Erythroblast (primary cell): Measurements from ENCODE around the gene RAPGEF2.
"Not testable (repeated sequence)": the region's sequence is repeated elsewhere in the genome, so short reads cannot be mapped to it uniquely, and the experiment has no call there.

Experiments used
- DNase-seq, 2 experiments: peaks; one replicate each; lab custom pipeline; 2025; lab: John Stamatoyannopoulos, UW
- GATA1 ChIP-seq: IDR thresholded peaks from 2 replicates; pipeline ENCODE4 v1.6.1; 2011; ENCODE audit warnings: low read depth, mild to moderate bottlenecking, control low read depth, low read length, moderate library complexity
- POLR2A ChIP-seq: IDR thresholded peaks from 2 replicates; pipeline ENCODE4 v1.6.1; 2011; ENCODE audit warnings: mild to moderate bottlenecking, low read length

The RAPGEF2 gene

DNA sequence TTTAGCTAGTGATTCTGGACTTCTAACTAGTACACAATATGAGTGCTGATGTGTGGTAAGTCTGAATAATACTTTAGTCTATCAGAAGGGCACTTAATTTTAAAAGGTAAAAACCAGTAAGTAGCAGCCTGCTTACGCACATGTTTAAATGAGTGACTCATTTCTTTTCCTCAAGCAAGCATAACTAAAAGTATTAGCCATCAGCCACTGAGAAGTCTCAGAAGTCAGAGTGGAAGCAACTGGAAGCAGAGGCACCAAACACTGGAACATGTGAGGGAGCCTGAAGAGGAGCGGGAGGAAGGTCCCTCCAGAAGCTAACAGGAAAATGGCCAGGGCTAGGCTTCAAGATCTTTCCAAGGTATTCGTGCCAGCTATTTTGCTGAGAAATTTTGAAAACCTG lies 257.7 kb downstream of the RAPGEF2 start:
- no peak for TF ChIP-seq GATA1
- DNase-seq, result no peak

DNA sequence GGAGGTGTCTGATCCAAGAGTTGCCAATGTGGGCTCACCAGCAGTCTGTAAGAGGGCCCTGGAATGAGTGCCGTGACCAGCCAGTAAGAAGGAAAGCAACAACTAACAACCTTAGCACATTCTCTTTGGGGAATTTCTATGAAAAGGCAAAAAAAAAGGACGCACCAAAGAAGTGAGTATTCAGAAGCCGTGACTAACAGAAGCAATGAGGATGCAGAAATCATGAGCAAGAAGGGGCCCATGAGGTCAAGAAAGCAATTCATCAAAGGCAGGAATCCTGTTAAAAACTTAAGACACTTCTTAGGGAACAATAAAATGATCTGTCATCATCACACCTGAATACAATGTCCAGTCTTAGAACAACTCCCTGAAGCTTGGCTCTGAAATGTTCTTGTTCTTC lies 260.5 kb downstream of the RAPGEF2 start:
- TF ChIP-seq GATA1 (no peak), POLR2A (no peak)

DNA sequence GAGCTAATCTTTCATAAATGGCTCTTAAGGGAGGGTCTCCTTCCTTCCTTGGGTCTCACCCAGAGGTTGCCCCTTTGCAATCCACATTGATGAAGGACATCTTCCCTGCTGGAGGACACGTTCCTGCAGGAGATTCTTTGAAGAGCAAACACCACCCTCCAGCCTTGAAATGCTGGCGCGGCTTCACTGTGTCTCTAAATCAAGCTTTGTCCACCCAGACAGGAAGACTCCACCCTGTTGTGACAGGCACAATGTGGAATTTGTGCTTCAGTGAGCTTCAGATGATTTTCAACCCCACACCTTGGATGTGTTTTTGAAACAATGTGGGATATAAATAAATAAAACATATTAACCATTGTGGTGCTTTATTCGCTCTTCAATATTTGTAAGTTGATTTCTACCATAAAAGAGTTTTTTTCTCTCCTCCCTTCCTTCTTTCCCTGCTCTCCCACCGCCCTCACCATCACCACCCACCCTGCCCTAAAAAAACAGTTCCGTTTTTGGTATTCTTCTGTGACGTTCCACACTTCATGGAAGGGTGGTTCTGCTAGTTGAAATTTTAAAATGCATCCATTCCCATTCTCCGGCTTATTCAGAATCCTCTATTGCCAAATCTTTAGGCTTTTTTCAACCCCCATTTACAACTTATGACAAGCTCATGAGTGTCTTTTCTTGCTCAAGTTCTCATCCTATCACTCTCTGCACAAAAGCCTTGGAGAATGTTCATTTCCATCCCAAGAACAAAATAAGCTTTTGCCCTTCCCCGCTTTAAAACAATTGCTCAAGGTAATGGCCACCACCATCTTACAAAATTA lies 264.3 kb downstream of the RAPGEF2 start:
- TF ChIP-seq POLR2A (no peak), GATA1 (no peak)
- DNase-seq, result no peak

More for the DNA sequence above, 260.5 kb downstream of the RAPGEF2 start:
- DNase-seq, result no peak

DNA sequence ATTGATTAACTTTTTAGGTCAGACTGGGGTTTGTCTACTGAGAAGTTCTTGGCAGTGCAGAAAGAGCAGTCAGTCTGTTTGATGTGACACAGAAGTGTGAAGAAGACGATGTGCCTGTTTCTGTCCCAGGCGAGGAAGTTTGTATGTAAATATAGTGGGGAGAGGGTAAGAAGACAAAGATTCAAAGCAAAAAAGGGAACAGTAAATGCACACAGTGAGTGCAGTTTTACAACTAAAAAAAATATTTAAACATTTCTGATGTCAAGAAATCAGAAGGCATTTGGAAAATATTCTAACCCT lies 264.9 kb downstream of the RAPGEF2 start:
- TF ChIP-seq POLR2A (no peak), GATA1 (no peak)
- no peak for DNase-seq

DNA sequence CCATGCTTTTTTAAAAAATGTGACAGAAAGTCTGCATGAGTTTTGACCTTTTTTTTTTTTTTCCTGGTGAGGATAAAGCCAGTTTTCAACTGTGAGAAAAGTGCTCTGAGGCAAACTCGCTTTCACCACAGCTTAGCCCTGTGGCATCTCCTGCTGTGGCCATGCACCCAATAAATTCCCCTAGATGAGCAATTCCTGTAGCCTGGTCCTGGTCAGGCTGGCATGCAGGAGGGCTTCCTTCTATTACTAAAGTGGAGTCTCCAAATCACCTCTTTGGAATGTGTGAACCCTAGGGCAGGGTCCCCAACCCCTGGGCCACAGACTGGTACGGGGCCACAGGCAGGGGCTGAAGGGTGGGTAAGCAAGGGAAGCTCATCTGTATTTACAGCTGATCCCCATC lies 265.4 kb downstream of the RAPGEF2 start:
- no peak for DNase-seq
- TF ChIP-seq GATA1 (no peak), POLR2A (no peak)

DNA sequence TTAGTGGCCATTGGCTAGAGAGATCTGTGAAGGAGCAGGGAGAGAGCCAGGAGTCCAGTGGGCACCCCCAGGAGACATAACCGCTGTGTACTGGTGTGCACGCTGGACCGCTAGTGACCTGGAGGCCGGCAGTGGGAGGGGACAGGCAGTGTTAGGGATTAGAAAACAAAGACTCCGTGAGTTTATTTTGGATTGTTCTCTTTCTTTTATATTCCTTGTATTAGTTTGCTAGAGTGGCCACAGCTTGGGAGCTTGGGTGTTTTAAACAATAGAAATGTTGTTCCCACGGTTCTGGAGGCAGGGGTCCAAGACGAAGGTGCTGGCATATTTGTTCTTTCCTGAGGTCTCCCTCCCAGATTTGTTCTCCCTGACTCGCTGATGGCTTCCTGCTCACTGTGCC lies 266.4 kb downstream of the RAPGEF2 start:
- no peak for DNase-seq
- TF ChIP-seq POLR2A (no peak), GATA1 (no peak)

DNA sequence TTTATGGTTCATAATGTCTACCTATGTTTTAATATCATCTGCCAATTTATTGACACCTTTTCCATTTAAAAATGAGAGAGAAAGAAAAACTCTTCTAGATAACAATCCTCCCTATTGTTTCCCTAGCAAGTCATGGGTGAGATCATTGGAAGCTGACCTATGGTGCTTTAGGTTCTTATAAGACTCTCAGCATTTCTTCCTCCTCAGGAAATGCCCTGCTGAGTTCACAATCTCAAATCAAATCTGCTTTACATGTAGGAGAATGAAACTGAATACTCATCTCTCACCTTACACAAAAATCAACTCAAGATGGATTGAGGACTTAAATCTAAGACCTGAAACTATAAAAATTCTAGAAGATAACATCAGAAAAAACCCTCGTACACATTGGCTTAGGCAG lies 267.4 kb downstream of the RAPGEF2 start:
- no peak for TF ChIP-seq GATA1
- no peak for TF ChIP-seq POLR2A
- no peak for DNase-seq

DNA sequence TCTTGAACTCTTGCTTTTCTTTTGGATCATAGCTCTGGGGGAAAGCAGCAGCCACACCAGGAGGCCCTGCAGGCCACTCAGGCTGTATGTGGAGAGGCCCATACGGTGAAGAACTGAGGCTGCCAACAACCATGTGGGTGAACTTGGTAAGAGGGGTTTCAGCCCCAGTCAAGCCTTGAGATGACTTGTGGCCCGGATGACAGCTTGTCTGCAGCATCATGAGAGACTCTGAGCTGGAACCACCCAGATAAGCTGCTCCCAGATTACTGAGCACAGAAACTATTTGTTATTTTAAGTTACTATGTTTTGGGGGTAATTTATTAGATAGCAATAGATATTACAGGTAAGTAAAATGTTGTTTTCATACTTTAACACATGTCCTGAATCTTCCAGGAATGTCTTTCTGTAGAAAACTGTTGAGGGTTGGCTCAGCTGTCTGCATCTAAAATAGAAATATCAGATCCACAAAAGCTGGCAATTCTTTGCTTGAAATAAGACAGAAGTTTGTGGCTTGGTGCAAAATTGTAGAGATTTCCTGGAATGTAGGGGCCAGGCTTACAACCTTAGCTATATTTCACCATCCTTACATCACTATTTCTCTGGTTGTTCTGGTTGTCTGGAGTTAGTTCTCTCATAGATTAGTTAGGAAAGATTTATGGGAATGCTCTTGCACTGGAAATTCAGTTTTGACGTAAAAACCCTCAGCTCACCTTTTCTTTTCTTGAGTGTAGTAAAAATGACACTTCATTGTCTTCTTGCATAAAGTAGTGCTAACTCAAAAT lies 272.1 kb downstream of the RAPGEF2 start:
- no peak for DNase-seq
- no peak for TF ChIP-seq POLR2A
- TF ChIP-seq GATA1, result no peak

DNA sequence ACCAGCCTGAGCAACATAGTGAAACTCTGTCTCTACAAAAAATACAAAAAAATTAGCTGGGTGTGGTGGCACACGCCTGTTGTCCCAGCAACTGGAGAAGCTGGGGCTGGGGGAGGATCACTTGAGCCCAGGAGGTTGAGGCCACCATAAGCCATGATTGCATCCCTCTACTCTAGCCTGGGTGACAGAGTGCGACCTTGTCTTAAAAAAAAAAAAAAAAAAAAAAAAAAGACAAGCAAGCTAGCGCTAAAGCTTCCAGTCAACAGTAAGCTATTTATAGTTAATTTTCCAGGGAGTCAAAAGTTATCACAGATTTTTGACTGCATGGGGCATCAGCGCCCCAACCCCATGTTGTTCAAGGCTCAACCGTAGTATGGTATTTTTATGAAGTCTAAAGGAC lies 273.4 kb downstream of the RAPGEF2 start:
- TF ChIP-seq POLR2A (no peak), GATA1 (no peak)
- no peak for DNase-seq

DNA sequence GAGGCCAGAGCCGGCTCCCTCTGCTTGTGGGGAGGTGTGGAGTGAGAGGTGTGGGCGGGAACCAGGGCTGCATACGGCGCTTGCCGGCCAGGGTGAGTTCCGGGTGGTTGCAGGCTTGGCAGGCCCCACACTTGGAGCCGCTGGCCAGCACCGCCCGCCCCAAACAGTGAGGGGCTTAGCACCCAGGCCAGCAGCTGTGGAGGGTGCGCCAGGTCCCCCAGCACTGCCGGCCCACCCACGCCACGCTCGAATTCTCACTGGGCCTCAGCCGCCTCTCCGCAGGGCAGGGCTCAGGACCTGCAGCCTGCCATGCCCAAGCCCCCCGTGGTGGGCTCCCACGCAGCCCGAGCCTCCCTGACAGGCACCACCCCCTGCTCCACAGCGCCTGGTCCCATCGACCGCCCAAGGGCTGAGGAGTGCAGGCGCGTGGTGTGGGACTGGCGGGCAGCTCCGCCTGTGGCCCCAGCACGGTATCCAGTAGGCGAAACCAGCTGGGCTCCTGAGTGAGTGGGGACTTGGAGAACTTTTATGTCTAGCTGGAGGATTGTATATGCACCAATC lies 275.3 kb downstream of the RAPGEF2 start:
- DNase-seq, result no peak
- TF ChIP-seq POLR2A (no peak), GATA1 (no peak)

DNA sequence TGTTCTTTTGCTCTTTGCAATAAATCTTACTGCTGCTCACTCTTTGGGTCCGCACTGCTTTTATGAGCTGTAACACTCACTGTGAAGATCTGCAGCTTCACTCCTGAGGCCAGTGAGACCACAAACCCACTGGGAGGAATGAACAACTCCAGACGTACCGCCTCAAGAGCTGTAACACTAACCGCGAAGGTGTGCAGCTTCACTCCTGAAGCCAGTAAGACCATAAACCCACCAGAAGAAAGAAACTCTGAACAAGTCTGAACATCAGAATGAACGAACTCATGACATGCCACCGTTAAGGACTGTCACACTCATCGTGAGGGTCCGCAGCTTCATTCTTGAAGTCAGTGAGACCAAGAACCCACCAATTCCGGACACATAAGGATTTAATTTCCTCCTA lies 276.2 kb downstream of the RAPGEF2 start:
- DNase-seq, result not testable (repeated sequence)

DNA sequence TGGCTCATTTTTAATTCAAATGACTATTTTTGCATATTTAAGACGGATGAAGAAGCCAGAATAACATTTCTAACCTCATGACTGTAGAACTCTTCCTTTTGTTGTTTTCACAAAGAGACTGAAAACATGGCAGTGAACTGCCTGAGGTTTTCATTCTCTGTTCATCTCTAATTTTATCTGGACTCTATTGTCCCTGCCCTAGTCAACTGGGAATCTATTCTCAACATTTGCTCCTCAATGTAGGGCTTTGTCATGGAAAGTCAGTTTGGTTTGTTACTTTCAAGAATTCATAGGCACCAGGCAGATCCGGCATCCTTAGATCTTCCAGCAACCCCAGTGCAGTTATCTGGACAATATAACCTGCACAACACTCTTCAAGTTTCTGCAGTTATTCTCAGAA lies 277.0 kb downstream of the RAPGEF2 start:
- TF ChIP-seq POLR2A, result no peak
- TF ChIP-seq GATA1, result no peak
- no peak for DNase-seq

DNA sequence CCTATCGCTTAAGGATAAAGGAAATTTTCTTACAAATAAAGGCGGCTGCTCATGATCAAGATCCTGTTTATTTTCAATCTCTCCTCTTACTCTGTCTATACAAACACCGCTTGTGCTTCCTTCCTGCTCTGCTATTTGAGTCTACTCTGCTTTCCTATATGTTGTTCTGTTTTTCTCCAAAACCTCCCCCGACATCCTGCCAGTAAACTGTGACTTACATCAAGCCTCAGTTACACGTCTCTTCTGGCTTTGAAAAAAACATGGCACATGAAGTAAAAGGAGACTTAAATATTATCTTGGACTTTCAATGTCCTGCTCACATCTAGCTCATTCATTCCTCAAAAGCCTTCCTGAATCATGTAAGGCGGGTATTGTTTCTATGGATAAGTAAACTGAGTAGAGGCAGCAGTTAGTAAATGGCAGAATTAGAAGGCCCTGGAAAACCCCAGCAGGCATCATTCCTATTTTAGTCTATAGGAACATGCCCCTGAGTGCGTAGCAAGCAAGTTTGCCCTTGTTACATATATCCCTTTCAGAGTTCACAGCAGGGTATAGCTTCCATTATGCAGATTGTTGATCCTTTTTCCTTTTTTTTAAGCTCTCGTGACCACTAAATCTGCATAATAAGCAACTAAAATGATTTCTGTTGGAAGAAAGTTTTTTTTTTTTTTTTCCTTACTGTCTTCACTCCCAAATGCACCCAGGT lies 280.1 kb downstream of the RAPGEF2 start:
- DNase-seq, result no peak

DNA sequence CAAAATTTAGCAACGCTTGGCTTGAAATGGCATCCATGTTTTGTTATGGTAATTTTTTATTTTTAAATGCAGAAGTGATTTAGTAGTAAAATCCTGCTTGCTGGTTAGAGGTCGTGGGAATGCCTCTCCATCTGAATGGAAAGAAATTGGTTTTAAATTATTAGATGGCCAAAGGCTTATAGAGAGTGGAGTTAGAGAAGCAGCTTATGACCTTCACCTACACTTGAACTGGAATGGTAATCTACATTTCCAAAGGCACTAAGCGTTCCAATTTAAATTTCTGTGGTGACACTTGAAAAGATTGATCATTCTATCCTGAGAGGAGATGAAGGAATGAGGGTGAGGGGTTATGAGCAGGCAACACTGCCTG lies 280.7 kb downstream of the RAPGEF2 start:
- TF ChIP-seq GATA1 (no peak), POLR2A (no peak)
- DNase-seq, result no peak

More for the DNA sequence above, 280.1 kb downstream of the RAPGEF2 start:
- TF ChIP-seq POLR2A, result no peak
- TF ChIP-seq GATA1, result no peak

DNA sequence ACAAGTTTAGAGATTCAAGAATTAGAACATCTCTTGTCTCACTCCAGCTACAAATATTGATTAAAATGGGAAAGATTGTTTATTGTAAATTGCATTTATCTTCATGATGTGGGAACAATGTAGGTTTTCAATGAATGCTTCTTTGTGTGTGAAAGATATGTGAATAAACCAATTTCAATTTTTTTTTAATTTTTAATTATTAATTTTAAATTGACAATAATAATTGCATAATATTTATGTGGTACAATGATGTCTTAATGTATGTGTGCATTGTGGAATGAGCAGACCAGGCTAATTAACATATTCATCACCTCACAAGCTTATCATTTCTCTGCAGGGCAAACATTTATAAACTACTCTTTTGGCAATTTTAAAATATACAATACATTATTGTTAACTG lies 281.1 kb downstream of the RAPGEF2 start:
- no peak for DNase-seq
- TF ChIP-seq GATA1 (no peak), POLR2A (no peak)
